ACHN (cell line): ENCODE measurements around the gene FAXC.

Experiments
- DNase-seq: peaks from one replicate; pipeline ENCODE4 v3.0.0-alpha.2; 2015
- in situ Hi-C: cut with HindIII; loops from 2 replicates; pipeline ENCODE4 v1.10.0; 2017; ENCODE audit warnings: low sequenced_read_pairs, low pct_ligation_motif_present, low pct_unique_long_range_greater_than_20kb

FAXC gene

DNA sequence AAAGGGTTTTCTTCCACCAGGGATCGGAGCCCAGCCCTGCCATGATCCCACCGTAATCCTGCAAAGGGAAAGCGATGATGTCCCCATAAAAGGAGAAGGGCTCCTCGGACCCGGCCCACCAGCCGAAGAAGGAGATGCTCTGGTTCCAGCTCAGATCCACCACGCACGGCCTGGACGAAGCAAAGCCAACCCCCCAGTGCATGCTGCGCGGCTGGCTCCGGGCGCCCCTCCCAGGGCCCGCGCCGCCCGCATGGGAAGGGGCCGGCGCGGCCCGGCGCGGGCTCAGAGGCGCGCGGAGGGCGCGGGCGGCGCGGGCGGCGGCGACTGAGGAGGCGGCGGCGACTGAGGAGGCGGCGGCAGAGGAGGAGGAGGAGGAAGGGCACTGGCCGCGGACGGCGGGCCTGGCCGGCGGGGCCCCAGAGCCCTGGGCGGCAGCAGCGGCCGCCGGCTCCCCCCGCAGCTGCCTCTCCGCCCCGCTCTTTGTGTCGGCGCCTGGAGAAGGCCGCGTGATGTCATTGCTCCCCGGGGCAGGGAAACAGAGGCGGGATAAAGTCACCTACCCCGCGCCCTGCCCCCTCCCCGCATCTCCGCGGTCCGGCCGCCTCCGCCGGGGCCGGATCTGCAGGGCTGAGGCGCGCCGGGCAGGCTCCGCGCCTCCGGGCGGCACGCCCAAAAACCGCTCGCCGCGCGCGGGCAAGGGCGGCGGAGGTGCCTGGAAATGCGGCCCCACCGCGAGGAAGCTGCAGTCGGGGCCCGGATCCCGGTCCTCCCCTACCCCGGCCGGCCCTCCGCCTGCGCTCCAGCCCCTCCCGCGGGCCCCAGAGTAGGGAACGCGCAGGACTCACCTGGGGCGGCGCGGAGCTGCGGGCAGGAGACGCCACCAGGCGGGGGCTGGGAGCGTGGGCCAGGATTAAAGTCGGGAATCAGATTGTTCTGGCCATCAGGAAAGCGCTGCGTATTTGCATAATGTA lies at the start of gene FAXC:
Gene FAXC (minus strand): TSS at position 504 of the 971 bp plus-strand sequence. CDS start 302 bp downstream, at position 202.
- in situ Hi-C loops = no loop called here
- peak; percentile 50 for DNase-seq

DNA sequence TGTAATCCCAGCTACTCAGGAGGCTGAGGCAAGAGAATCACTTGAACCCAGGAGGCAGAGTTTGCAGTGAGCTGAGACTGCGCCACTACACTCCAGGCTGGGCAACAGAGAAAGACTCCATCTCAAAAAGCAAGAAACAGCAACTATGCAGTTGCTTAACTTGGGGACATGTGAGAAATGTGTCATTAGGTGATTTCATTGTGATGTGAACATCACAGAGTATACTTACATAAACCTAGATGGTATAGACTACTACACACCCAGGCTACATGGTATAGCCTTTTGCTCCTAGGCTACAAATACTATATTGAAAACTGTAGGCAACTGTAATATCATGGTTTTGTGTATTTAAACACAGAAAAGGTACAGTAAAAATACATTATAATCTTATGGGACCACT lies 47.8 kb upstream of the FAXC start:
- DNase-seq = no peak
- in situ Hi-C loops = no loop called here

DNA sequence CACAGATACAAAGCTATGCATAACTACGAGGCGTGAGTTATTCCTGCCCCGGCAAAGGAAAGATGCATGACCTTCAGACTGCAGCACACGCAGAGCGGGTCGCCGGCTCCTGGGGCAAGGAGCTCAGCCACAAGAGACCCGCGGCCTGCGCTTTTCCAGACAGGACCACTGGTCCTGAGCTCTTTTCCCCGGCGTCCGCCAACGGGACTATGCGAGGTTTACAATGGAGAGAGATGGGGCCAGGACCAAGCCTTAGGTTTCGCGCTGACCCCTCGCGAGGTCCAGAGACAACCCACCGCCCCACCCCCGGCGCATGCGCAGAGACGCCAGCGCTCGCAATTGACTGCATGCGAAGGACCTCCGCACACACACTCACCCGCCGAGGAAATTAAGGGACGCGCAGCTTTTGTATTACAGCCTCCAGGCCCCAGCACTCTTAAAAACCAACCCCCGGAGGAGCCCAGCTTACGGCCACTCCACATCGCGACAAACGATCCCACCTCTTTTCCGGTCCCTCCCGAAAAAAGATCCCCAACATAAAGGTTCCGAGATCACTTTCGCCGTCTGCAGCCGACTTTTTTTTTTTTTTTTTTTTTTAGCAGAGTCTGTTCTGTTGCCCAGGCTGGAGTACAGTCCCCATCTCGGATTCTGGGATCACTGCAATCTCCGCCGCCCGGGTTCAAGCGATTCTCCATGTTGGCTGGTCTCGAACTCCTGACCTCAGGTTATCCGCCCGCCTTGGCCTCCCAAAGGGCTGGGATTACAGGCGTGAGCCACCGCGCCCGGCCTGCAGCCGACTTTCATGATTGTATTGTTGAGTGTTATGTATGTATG lies 44.4 kb upstream of the FAXC start, which contains the start of gene COQ3:
Gene COQ3 (minus strand): TSS at position 498 of the 834 bp plus-strand sequence. CDS start 16 bp downstream, at position 482.
- in situ Hi-C loops = no loop called here
- peak; percentile 76 for DNase-seq

DNA sequence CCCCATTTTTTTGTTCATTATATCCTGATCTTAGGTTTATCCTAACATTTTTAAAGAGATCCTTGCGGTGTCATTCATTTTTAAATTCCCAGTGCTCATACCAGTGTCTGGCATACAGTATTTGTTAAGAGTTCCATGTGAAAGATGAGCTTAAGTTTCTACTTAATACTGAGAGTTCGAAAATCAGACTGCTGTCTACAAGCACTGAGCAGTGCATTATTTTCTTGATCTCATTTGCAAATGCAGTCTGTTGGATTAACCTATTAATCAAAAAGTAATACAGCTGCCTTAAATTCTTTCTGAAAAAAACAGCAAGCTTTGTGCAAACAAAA lies 43.9 kb upstream of the FAXC start:
- in situ Hi-C loops = no loop called here

DNA sequence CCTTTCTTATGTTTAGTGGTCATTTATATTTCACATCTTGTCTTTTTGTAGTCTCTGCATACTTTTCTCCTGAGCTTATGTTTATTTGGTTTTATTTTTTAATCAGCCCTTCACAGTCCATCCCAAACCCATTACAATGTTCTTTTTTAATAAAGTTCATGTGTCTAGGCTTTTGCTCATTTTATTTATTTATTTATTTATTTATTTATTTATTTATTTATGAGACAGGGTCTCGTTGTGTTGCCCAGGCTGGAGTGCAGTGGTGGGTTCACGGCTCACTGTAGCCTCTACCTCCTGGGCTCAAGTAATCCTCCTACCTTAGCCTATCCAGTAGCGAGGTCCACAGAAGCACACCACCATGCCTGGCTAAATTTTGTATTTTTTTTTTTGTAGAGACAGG lies 41.4 kb upstream of the FAXC start:
- in situ Hi-C loops = no loop called here
- DNase-seq = no peak

More for the DNA sequence above, 43.9 kb upstream of the FAXC start:
- no peak for DNase-seq

DNA sequence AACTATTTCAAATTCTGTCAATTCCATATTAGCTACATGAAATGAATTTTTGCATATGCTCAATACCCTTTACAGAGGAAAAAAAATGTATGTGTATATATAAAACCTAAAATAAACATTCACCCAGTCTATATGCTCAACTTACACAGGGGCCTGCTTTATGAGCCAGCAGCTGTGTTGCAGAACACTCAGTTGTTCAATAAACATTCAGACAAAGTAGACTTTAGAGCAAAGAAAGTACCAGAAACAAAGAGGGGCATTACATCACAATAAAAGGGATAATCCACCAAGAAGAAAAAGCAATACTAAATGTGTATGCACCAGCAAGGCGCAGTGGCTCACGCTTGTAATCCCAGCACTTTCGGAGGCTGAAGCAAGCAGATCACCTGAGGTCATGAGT lies 35.0 kb upstream of the FAXC start:
- no peak for DNase-seq
- in situ Hi-C loops = no loop called here

- in situ Hi-C loops = no loop called here
- DNase-seq = no peak
Measured at GRCh38 chr6:99378636-99379035, 29.2 kb upstream of the FAXC start.

DNA sequence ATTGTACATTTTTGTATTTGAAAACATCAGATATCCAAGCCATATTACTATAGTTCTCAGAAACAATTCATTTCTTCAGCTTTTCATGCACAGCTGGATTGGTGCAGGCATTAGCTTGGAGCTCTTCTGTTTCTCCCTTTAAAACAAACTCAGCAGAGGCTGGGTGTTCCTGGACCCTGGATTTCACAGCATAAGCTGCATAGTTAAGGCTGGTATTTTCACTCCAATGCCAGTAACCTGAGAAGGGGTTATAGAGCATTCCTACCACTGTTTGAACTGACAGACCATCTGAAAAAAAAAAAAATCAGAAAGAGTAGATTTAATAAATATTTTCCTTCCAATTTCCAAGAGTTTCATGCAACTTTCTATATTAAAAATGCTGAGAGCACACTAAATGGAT lies 20.1 kb upstream of the FAXC start:
- no peak for DNase-seq
- in situ Hi-C loops = no loop called here

GRCh38 chr6:99366852-99367251 lies 17.4 kb upstream of the FAXC start:
- in situ Hi-C loops = no loop called here
- DNase-seq = no peak

DNA sequence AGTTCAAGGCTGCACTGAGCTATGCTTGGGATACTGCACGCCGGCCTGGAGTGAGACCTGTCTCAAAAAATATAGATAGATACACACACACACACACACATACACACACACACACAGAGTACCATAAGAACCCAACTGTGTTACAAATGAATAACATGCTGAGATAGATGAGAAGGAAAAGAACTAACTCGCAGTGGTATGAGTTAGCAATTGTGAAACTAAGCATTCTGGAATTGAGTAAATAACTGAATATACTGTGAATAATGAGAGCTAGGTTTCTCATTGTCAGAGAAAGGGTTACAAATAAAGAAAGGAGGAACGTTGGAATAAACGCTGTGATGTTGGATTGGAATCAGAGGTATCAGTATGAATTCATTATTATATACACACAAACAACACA lies 14.6 kb upstream of the FAXC start:
- no peak for DNase-seq
- in situ Hi-C loops = no loop called here

GRCh38 chr6:99362678-99363268 lies 13.3 kb upstream of the FAXC start:
- in situ Hi-C loops = no loop called here
- no peak for DNase-seq

GRCh38 chr6:99359800-99360199 lies 10.3 kb upstream of the FAXC start:
- in situ Hi-C loops = no loop called here
- DNase-seq = no peak

DNA sequence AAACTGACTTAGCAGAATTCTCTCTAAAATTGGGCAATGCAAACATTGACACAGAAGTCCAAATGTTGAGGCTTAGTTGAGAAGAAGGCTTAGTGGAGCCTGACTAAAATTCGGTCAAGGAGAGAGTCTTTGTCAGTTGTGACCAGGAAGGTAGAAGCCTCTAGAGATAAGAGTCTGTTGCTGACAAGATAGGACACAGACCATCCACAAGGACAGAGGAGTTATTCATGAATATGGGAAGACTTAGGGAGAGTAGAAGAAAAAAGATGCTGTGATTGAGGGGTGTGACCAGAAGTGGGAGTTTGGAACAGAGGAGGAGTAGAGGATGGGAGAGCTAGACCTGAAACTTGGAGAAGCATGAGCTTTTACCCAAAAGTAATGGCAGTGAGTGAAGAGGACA lies 7.2 kb upstream of the FAXC start:
- in situ Hi-C loops = no loop called here
- no peak for DNase-seq

GRCh38 chr6:99354983-99355382 lies 5.5 kb upstream of the FAXC start:
- DNase-seq = no peak
- in situ Hi-C loops = no loop called here

DNA sequence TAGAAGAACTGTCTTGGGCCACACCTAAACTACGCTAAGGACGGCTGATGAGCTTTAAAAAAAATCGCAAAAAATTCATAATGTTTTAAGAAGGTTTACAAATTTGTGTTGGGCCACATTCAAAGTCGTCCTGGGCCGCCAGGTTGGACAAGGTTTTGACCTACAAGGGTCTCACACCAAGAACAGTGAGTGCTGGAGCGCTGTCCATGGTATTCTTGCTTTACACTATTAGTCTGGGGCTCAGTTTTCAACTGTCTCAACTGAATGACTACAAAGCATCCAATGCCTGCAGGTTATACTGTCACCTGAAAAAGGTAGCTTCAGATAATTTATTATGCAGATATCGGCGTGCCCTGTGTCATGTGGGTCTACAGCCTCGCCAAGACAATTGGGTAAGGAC lies 3.7 kb upstream of the FAXC start:
- DNase-seq = peak; percentile 19
- in situ Hi-C loops = no loop called here

DNA sequence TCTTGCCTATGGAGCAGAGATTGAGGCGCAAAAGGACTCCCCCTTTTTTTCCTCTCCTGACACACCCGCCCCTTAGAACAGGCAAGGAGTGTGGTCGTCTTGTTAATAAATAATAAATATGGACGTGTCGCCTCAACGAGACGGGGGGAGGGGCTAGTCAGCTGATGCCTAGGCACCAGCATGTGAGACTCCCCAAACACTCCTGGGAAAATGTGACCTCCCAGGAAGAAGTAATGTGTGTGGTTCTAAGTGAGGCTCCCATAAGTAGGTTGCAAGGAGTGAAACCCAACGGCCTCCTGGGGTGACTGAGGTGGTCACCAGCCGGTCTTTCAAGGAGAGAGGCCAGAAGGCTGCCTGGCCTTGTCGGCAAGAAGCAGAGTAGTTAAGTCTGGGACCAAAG lies 1.1 kb upstream of the FAXC start:
- in situ Hi-C loops = no loop called here
- DNase-seq = peak; percentile 27

GRCh38 chr6:99348288-99349170 lies 945 bp downstream of the FAXC start:
- peak; percentile 18 for DNase-seq
- in situ Hi-C loops = no loop called here

GRCh38 chr6:99347804-99348203 lies 1.7 kb downstream of the FAXC start:
- in situ Hi-C loops = no loop called here

More at GRCh38 chr6:99347804-99348203, 1.7 kb downstream of the FAXC start:
- no peak for DNase-seq
